Thymus (tissue), 11 donors: Measurements from ENCODE around the gene PIH1D1. TPM values are rescaled to one million over a fixed set of nuclear protein-coding genes. Genes with fewer than 3 reads are reported as not detected.
"Not testable (repeated sequence)": the region's sequence is repeated elsewhere in the genome, so short reads cannot be mapped to it uniquely, and the experiment has no call there.

Experiments
- DNase-seq, 9 donors: peaks; one replicate each; pipeline ENCODE4 v3.0.0-alpha.2; 2013; ENCODE audit warnings: low spot score in 9 of 9, low read depth in 6 of 9, missing footprints in 1 of 9
- H3K27ac ChIP-seq, 2 donors: one replicate each; pipeline ENCODE4 v1.5.1; 2013; ENCODE audit warnings: control low read depth in 1 of 2, low read depth in 1 of 2, low read length in 1 of 2, mild to moderate bottlenecking in 1 of 2, moderate library complexity in 1 of 2
- H3K27me3 ChIP-seq, 2 donors: one replicate each; pipeline ENCODE4 v1.5.1; 2013; ENCODE audit warnings: low read length in 1 of 2; ENCODE audit not compliant: control insufficient read depth in 2 of 2, insufficient read depth in 1 of 2
- H3K36me3 ChIP-seq, 2 donors: one replicate each; pipeline ENCODE4 v1.5.1; 2013; ENCODE audit warnings: low read length in 1 of 2, mild to moderate bottlenecking in 1 of 2, moderate library complexity in 1 of 2; ENCODE audit not compliant: control insufficient read depth in 2 of 2, insufficient read depth in 2 of 2
- H3K4me1 ChIP-seq, 2 donors: one replicate each; pipeline ENCODE4 v1.5.1; 2013; ENCODE audit warnings: low read length in 2 of 2; ENCODE audit not compliant: control insufficient read depth in 2 of 2, insufficient read depth in 2 of 2
- H3K4me3 ChIP-seq, 2 donors: one replicate each; pipeline ENCODE4 v1.5.1; 2013; ENCODE audit warnings: low read length in 2 of 2, control low read depth in 1 of 2, mild to moderate bottlenecking in 1 of 2
- H3K9me3 ChIP-seq, 2 donors: one replicate each; pipeline ENCODE4 v1.5.1; 2013; ENCODE audit warnings: low read length in 1 of 2, mild to moderate bottlenecking in 1 of 2; ENCODE audit not compliant: control insufficient read depth in 2 of 2, insufficient read depth in 1 of 2
- WGBS: extraction: QIAGEN DNeasy Blood & Tissue Kit; methylation state at CpG from one replicate; pipeline ENCODE4 v1.1.7; 2013; 5-methylcytosine and 5-hydroxymethylcytosine counted together
- polyA plus RNA-seq: library from polyadenylated mRNA; stranded (reverse); fragments of 200-250 nt; gene quantifications from one replicate; pipeline ENCODE4 v1.2.3, GENCODE V29; 2013
- total RNA-seq: library from RNA; stranded (reverse); fragments of 120-200 nt; gene quantifications from one replicate; pipeline ENCODE4 v1.2.4, GENCODE V29; 2013
- donor health status: healthy.

The PIH1D1 gene
- total and polyA plus RNA-seq, 2 donors: 99.1 to 130 TPM

- H3K36me3 ChIP-seq: peaks cover 31 to 56% of the 10 kb centered on the region in 2 donors
- no peaks in the 10 kb centered on the region for H3K27me3 ChIP-seq
- H3K4me1 ChIP-seq: peaks cover 8 to 23% of the 10 kb centered on the region in 2 donors
- H3K27ac ChIP-seq: no peak overlapping the region
- DNase-seq: no peak
- no peaks in the 10 kb centered on the region for H3K9me3 ChIP-seq
- WGBS: over 99% methylated on average over 3 of the region's 3 CpGs
- H3K4me3 ChIP-seq: no peak overlapping the region
Observed at GRCh38 chr19:49465371-49465770, 13.8 kb upstream of the PIH1D1 start.

GRCh38 chr19:49463960-49464740, 12.5 kb upstream of the PIH1D1 start:
- no peaks in the 10 kb centered on the region for H3K27me3 ChIP-seq
- DNase-seq: no peak
- WGBS: 98% methylated on average over 39 of the region's 39 CpGs
- H3K36me3 ChIP-seq: peaks cover 31 to 62% of the 10 kb centered on the region in 2 donors
- H3K27ac ChIP-seq: no peak overlapping the region
- H3K4me1 ChIP-seq: peaks cover 0 to 12% of the 10 kb centered on the region in 2 donors
- no peaks in the 10 kb centered on the region for H3K9me3 ChIP-seq
- no peak overlapping the region for H3K4me3 ChIP-seq

GRCh38 chr19:49462492-49462891, 10.9 kb upstream of the PIH1D1 start:
- Histone ChIP-seq H3K27me3 (no peaks in the 10 kb centered on the region), H3K4me3 (no peak overlapping the region), H3K9me3 (no peaks in the 10 kb centered on the region), H3K4me1 (peaks cover 0 to 3% of the 10 kb centered on the region in 2 donors), H3K27ac (no peak overlapping the region), H3K36me3 (peaks cover 36 to 62% of the 10 kb centered on the region in 2 donors)
- 90% methylated on average over 12 of the region's 12 CpGs for WGBS
- DNase-seq: no peak

GRCh38 chr19:49461656-49462055, 10.0 kb upstream of the PIH1D1 start:
- no peak overlapping the region for H3K4me3 ChIP-seq
- no peak overlapping the region for H3K27ac ChIP-seq
- H3K9me3 ChIP-seq: no peaks in the 10 kb centered on the region
- H3K4me1 ChIP-seq: peaks cover 0 to 4% of the 10 kb centered on the region in 2 donors
- no peaks in the 10 kb centered on the region for H3K27me3 ChIP-seq
- no peak for DNase-seq
- WGBS: 97% methylated on average over 37 of the region's 37 CpGs
- H3K36me3 ChIP-seq: peaks cover 40 to 58% of the 10 kb centered on the region in 2 donors

GRCh38 chr19:49461130-49461529, 9.5 kb upstream of the PIH1D1 start:
- not testable (repeated sequence) for H3K9me3 ChIP-seq, H3K4me1 ChIP-seq, H3K27ac ChIP-seq, H3K27me3 ChIP-seq, DNase-seq, H3K4me3 ChIP-seq
- WGBS: 0% methylated on average over 1 of the region's 1 CpG
- H3K36me3 ChIP-seq: peaks cover 40 to 54% of the 10 kb centered on the region in 2 donors

- H3K4me1 ChIP-seq: peaks cover 1 to 6% of the 10 kb centered on the region in 2 donors
- H3K27ac ChIP-seq: no peak overlapping the region
- peaks cover 31 to 38% of the 10 kb centered on the region in 2 donors for H3K36me3 ChIP-seq
- DNase-seq: no peak
- H3K9me3 ChIP-seq: no peaks in the 10 kb centered on the region
- WGBS: 99% methylated on average over 12 of the region's 12 CpGs
- no peaks in the 10 kb centered on the region for H3K27me3 ChIP-seq
- H3K4me3 ChIP-seq: no peak overlapping the region
Observed at GRCh38 chr19:49459388-49459787, 7.8 kb upstream of the PIH1D1 start.

GRCh38 chr19:49458567-49458903, 6.9 kb upstream of the PIH1D1 start:
- H3K27ac ChIP-seq: no peak overlapping the region
- 93% methylated on average over 5 of the region's 5 CpGs for WGBS
- H3K9me3 ChIP-seq: peaks cover 0 to 3% of the 10 kb centered on the region in 2 donors
- DNase-seq: no peak
- peaks cover 26 to 30% of the 10 kb centered on the region in 2 donors for H3K36me3 ChIP-seq
- H3K4me1 ChIP-seq: peaks cover 7 to 14% of the 10 kb centered on the region in 2 donors
- no peaks in the 10 kb centered on the region for H3K27me3 ChIP-seq
- no peak overlapping the region for H3K4me3 ChIP-seq

- 95% methylated on average over 5 of the region's 5 CpGs for WGBS
- no peak overlapping the region for H3K27ac ChIP-seq
- peaks cover 10 to 27% of the 10 kb centered on the region in 2 donors for H3K4me1 ChIP-seq
- H3K4me3 ChIP-seq: no peak overlapping the region
- H3K9me3 ChIP-seq: peaks cover 0 to 12% of the 10 kb centered on the region in 2 donors
- H3K27me3 ChIP-seq: no peaks in the 10 kb centered on the region
- DNase-seq: no peak
- peaks cover 21 to 23% of the 10 kb centered on the region in 2 donors for H3K36me3 ChIP-seq
Observed at GRCh38 chr19:49456326-49456725, 4.7 kb upstream of the PIH1D1 start.

GRCh38 chr19:49455773-49456172, 4.2 kb upstream of the PIH1D1 start:
- 98% methylated on average over 5 of the region's 5 CpGs for WGBS
- no peak for DNase-seq

More at GRCh38 chr19:49455773-49456172, 4.2 kb upstream of the PIH1D1 start:
- H3K27ac ChIP-seq: no peak overlapping the region
- no peaks in the 10 kb centered on the region for H3K27me3 ChIP-seq
- H3K36me3 ChIP-seq: peaks cover 19 to 23% of the 10 kb centered on the region in 2 donors
- H3K4me3 ChIP-seq: no peak overlapping the region
- peaks cover 11 to 32% of the 10 kb centered on the region in 2 donors for H3K4me1 ChIP-seq
- H3K9me3 ChIP-seq: peaks cover 0 to 12% of the 10 kb centered on the region in 2 donors
